ENCODE results near the gene NACC1.

NACC1 gene

DNA sequence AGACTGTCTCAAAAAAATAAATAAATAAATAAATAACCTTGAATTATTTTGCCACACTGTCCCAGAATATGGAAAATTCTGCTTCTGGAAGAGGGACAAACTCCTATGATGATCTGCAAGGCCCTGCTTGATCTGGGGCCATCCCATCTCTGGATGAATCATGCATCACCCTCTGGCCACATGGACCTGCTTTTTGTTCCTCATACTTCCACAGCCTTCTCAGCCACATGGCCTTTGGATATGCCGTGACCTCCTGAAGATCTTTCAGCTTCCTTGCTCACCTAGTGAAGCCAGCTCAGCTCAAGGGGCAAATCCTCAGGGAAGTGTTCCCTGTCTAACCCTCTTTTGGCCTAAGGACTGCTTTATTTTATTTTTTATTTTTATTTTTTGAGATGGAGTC is 42.5 kb downstream of the NACC1 start:
- DNase-seq (ENCODE audit: low spot score): no peak

DNA sequence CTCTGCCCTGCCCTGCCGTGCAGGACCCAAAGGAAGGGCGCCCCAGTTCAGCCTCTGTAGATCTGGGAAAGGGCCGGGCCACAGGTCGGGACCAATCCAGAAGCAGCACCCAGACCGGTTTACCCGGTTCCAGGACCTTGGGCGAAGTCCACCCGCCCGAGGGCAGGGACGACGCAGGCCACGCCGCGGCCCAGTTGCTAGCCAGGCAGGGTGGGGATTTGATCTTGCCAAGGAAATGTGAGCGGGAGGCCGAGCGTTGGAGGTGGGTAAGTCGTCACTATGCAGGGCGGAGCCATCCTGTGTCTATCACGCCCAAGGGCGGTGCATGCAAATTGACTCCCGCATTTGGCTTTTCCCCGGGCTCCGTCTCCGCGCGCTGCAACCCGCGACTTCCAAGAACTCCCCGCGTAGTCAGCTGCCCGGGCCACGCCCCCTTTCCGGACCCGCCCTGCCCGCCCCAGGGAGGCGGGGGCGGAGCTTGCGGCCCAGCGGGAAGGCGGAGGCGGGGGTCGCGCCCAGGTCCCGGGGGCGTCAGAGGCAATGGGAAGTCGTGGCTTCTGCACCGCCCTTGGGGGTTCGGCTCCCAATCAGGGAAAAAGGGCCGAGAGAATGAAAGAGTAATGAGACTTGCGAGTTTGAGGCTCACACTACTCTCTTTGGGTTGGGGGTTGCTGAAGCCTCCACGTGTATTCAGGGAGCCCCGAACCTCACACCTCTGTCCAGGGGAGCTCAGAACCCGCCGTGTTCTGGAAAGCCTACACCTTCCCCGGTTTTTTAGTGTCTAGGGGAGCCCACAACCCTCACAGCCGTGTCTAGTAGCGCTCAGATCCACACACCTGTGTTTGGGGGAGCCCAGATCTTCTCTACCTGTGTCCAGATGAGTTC is 44.9 kb downstream of the NACC1 start:
- peak overlapping the region; percentile 100 for H2BK15ac ChIP-seq (ENCODE audit: low read length)
- no peaks in the 10 kb centered on the region for H3K79me1 ChIP-seq (ENCODE audit: low read depth, low read length)
- H3K4ac ChIP-seq (ENCODE audit: low read length): peak overlapping the region; percentile 86
- H2AFZ ChIP-seq (ENCODE audit: low read length): peak overlapping the region; percentile 84
- peak overlapping the region; percentile 100 for H3K27ac ChIP-seq (replicated peaks; ENCODE audit: low read length)
- DNase-seq (ENCODE audit: low spot score): peak; percentile 93
- peak overlapping the region; percentile 100 for H2BK5ac ChIP-seq (ENCODE audit: low read length)
- H3K14ac ChIP-seq (ENCODE audit: low read length): no peak overlapping the region
- H3K9ac ChIP-seq (ENCODE audit: low read depth, low read length, poor library complexity): peak overlapping the region; percentile 86
- H3K4me2 ChIP-seq (ENCODE audit: insufficient read depth, low read length, poor library complexity, severe bottlenecking): peak overlapping the region; percentile 93
- H4K8ac ChIP-seq (ENCODE audit: low read depth, low read length): no peak overlapping the region
- peak overlapping the region; percentile 13 to 43 for H3K4me3 ChIP-seq (ENCODE audit: low read length in 2 of 2)
- no peaks in the 10 kb centered on the region for H3K36me3 ChIP-seq (replicated peaks in 1 of 2; ENCODE audit: control insufficient read depth in 2 of 2, insufficient read depth in 2 of 2, low read length in 2 of 2)
- peaks cover 26 to 27% of the 10 kb centered on the region in 2 donors for H3K4me1 ChIP-seq (ENCODE audit: control insufficient read depth in 2 of 2, insufficient read depth in 1 of 2, low read depth in 1 of 2, low read length in 2 of 2)
- H2AK5ac ChIP-seq (ENCODE audit: low read depth, low read length): peak overlapping the region; percentile 100
- peak overlapping the region; percentile 97 for H2BK12ac ChIP-seq (ENCODE audit: low read length)
- no peaks in the 10 kb centered on the region for H3K27me3 ChIP-seq (ENCODE audit: control insufficient read depth in 3 of 3, insufficient read depth in 3 of 3, low read depth in 1 of 3, low read length in 3 of 3)
- no CpG with 5 or more reads among the region's 58 CpGs for WGBS, 2 donors (ENCODE audit: extremely low coverage in 2 of 2, insufficient read length in 2 of 2, insufficient replicate concordance in 1 of 2)
- peak overlapping the region; percentile 96 for H3K23ac ChIP-seq (ENCODE audit: low read depth, low read length, poor library complexity)
- H2BK120ac ChIP-seq (ENCODE audit: low read depth, low read length): peak overlapping the region; percentile 100
- H3K9me3 ChIP-seq (replicated peaks in 1 of 2; ENCODE audit: control insufficient read depth in 2 of 2, insufficient read depth in 1 of 2, low read depth in 1 of 2, low read length in 2 of 2): no peaks in the 10 kb centered on the region
- peak overlapping the region; percentile 96 for H3K18ac ChIP-seq (ENCODE audit: low read length)
- peak overlapping the region; percentile 89 for H4K91ac ChIP-seq (ENCODE audit: low read depth, low read length, poor library complexity)

More for the DNA sequence above, 42.5 kb downstream of the NACC1 start:
- WGBS, 2 donors (ENCODE audit: extremely low coverage in 2 of 2, insufficient read length in 2 of 2, insufficient replicate concordance in 1 of 2): no CpG with 5 or more reads among the region's 1 CpG
- Histone ChIP-seq H2BK15ac (ENCODE audit: low read length) (peak overlapping the region; percentile 19), H3K18ac (ENCODE audit: low read length) (no peak overlapping the region), H2BK12ac (ENCODE audit: low read length) (no peak overlapping the region), H3K4ac (ENCODE audit: low read length) (no peak overlapping the region), H2BK5ac (ENCODE audit: low read length) (no peak overlapping the region), H3K9me3 (replicated peaks in 1 of 2; ENCODE audit: control insufficient read depth in 2 of 2, insufficient read depth in 1 of 2, low read depth in 1 of 2, low read length in 2 of 2) (no peaks in the 10 kb centered on the region), H4K91ac (ENCODE audit: low read depth, low read length, poor library complexity) (no peak overlapping the region), H3K79me1 (ENCODE audit: low read depth, low read length) (no peaks in the 10 kb centered on the region), H2AK5ac (ENCODE audit: low read depth, low read length) (no peak overlapping the region), H3K4me3 (ENCODE audit: low read length in 2 of 2) (no peak overlapping the region), H3K9ac (ENCODE audit: low read depth, low read length, poor library complexity) (no peak overlapping the region), H3K27me3 (ENCODE audit: control insufficient read depth in 3 of 3, insufficient read depth in 3 of 3, low read depth in 1 of 3, low read length in 3 of 3) (no peaks in the 10 kb centered on the region), H3K4me1 (ENCODE audit: control insufficient read depth in 2 of 2, insufficient read depth in 1 of 2, low read depth in 1 of 2, low read length in 2 of 2) (peaks cover 24 to 27% of the 10 kb centered on the region in 2 donors), H2BK120ac (ENCODE audit: low read depth, low read length) (no peak overlapping the region), H3K27ac (replicated peaks; ENCODE audit: low read length) (no peak overlapping the region), H2AFZ (ENCODE audit: low read length) (no peak overlapping the region), H3K36me3 (replicated peaks in 1 of 2; ENCODE audit: control insufficient read depth in 2 of 2, insufficient read depth in 2 of 2, low read length in 2 of 2) (no peaks in the 10 kb centered on the region), H3K14ac (ENCODE audit: low read length) (no peak overlapping the region), H3K4me2 (ENCODE audit: insufficient read depth, low read length, poor library complexity, severe bottlenecking) (no peak overlapping the region), H4K8ac (ENCODE audit: low read depth, low read length) (no peak overlapping the region), H3K23ac (ENCODE audit: low read depth, low read length, poor library complexity) (no peak overlapping the region)

DNA sequence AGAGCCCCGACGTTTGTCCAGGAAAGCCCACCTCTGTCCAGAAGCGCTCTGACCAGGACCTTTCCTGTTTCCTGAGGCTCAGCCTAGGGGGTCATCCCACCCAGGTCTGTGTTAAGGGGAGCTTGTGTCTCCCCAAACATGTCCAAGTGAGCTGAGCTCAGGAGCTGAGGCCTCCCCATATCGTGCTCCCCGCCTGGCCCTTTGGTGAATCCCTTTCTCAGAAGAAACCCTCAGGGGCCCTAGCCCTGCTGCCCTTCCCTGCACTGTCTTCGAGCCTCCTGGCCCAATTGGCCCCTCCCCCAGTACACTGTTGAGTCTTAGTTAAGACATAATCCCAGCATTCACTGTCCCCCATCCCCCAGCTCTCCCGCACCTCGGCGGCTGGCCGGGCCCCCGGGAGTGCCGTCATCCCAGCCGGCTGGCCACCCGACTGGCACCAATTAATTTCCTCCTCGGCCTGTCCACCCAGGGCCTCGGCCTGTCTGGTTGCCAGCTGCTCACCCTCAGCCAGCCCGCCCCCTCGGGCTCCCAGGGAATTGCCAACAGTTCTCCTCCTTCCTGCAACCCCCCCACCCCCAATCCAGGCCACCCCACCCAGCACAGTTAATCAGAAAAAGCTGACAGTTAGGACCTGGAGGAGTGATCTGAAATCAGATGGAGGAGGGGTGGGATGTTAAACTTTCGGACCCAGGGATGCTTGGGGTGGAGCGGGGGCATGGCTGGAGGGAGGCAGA is 45.7 kb downstream of the NACC1 start:
- Histone ChIP-seq H2BK15ac (ENCODE audit: low read length) (peak overlapping the region; percentile 100), H4K8ac (ENCODE audit: low read depth, low read length) (no peak overlapping the region), H3K4ac (ENCODE audit: low read length) (peak overlapping the region; percentile 86), H2BK120ac (ENCODE audit: low read depth, low read length) (peak overlapping the region; percentile 100), H3K27ac (replicated peaks; ENCODE audit: low read length) (peak overlapping the region; percentile 100), H2AFZ (ENCODE audit: low read length) (peak overlapping the region; percentile 84), H3K4me2 (ENCODE audit: insufficient read depth, low read length, poor library complexity, severe bottlenecking) (peak overlapping the region; percentile 93), H2BK12ac (ENCODE audit: low read length) (peak overlapping the region; percentile 97), H2BK5ac (ENCODE audit: low read length) (peak overlapping the region; percentile 100), H3K4me1 (ENCODE audit: control insufficient read depth in 2 of 2, insufficient read depth in 1 of 2, low read depth in 1 of 2, low read length in 2 of 2) (peaks cover 27% of the 10 kb centered on the region in 2 donors), H3K14ac (ENCODE audit: low read length) (peak overlapping the region; percentile 94), H2AK5ac (ENCODE audit: low read depth, low read length) (peak overlapping the region; percentile 100), H3K79me1 (ENCODE audit: low read depth, low read length) (no peaks in the 10 kb centered on the region), H3K9me3 (replicated peaks in 1 of 2; ENCODE audit: control insufficient read depth in 2 of 2, insufficient read depth in 1 of 2, low read depth in 1 of 2, low read length in 2 of 2) (no peaks in the 10 kb centered on the region), H3K27me3 (ENCODE audit: control insufficient read depth in 3 of 3, insufficient read depth in 3 of 3, low read depth in 1 of 3, low read length in 3 of 3) (no peaks in the 10 kb centered on the region), H3K18ac (ENCODE audit: low read length) (peak overlapping the region; percentile 96), H3K36me3 (replicated peaks in 1 of 2; ENCODE audit: control insufficient read depth in 2 of 2, insufficient read depth in 2 of 2, low read length in 2 of 2) (no peaks in the 10 kb centered on the region), H3K23ac (ENCODE audit: low read depth, low read length, poor library complexity) (peak overlapping the region; percentile 96), H4K91ac (ENCODE audit: low read depth, low read length, poor library complexity) (peak overlapping the region; percentile 89), H3K9ac (ENCODE audit: low read depth, low read length, poor library complexity) (peak overlapping the region; percentile 53), H3K4me3 (ENCODE audit: low read length in 2 of 2) (peak overlapping the region; percentile 43 to 61)
- WGBS, 2 donors (ENCODE audit: extremely low coverage in 2 of 2, insufficient read length in 2 of 2, insufficient replicate concordance in 1 of 2): no CpG with 5 or more reads among the region's 20 CpGs
- peak; percentile 70 for DNase-seq (ENCODE audit: low spot score)

Data from neuronal stem cell (in vitro differentiated cells).